NOMO-1 treated with DMSO at 0.1 percent for 48 hours (cell line): ENCODE data around the gene TBC1D13.
"Not testable (repeated sequence)": the region's sequence is repeated elsewhere in the genome, so short reads cannot be mapped to it uniquely, and the experiment has no call there.

ENCODE experiments used
- DNase-seq: peaks from one replicate; lab custom pipeline; 2025; ENCODE audit not compliant: unreplicated experiment; lab: John Stamatoyannopoulos, UW

Gene TBC1D13

GRCh38 chr9:128843171-128843570 is 56.1 kb downstream of the TBC1D13 start:
- DNase-seq: not testable (repeated sequence)

DNA sequence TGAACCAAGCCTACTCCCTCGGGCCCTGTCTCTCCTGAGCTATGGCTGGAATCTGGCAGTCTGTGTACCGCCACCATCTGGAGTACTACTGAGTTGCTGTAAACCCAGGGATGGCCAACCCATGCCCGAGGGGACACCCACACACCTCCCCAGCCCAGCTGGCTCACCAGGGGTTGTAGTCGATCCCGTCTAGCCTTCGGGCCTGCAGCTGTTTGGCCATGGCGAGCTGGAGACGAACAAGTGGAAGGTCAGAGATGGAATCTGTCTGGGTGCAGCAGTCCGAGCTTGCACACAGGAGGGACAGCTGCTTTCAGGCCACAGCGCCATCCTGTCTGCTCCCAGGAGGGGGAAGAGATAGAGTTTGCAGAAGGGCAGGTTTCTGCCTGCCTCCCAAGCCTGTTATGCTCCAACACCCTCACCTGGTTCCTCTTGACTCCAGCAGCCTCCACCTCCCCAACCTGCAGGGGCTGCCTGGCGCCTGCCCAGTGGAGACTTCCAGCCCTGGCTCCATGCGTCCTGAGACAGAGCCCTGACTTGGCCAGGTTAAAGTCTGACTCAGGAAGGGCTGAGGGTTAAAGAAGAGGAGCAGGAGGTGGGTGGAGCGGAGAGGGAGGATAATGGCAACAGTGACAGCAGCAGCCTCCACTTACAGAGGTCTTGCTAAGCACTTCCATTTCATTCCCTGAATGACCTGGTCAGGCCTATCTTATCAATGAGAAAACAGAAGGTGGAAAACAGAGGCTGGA is 58.3 kb downstream of the TBC1D13 start:
- DNase-seq: no peak

DNA sequence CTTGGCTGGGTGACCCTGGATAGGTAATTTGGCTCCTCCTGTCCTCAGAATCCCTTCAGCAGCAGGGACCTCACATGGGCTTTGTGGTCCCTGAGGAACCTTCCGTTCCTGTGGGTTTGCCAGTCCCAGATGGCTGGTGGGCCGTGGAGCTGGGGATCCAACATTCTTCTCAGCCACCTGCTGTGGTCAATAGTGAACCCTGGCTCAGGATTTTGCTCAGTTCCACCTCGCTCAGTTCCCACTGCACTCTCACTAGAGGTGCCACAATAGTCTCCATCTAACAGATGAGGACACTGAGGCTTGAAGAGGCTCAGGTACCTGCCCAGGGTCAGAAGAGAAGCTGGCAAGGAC is 59.6 kb downstream of the TBC1D13 start:
- DNase-seq: no peak

DNA sequence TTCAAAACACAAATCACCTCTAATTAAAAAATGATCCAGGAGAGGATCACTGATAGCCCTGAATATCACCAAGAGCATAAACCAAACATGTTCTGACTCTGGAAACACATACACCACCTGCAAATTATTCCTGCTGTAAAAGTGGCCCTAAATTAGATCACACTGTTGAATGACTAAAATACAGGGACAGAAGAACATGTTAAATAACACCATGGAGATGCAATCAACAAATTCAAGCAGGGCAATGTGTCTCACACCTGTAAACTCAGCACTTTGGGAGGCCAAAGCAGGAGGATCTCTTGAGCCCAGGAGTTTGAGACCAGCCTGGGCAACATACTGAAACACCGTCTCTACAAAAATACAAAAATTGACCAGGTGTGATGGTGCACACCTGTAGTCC is 60.8 kb downstream of the TBC1D13 start:
- DNase-seq: no peak

DNA sequence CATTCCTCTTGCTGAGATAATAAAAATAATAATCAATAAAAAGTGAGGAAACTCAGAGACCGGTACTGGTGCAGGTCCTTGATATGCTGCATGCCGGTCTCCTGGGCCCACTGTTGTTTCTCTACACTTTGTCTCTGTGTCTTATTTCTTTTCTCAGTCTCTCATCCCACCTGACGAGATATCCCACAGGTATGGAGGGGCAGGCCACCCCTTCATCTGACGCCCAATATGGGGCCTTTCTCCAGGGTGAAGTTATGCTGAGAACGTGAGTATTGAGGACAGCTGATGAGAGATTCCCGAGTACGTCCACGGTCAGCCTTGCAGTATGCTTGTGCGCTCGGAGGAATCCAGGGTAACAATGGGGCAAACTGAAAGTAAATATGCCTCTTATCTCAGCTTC is 64.0 kb downstream of the TBC1D13 start:
- not testable (repeated sequence) for DNase-seq

DNA sequence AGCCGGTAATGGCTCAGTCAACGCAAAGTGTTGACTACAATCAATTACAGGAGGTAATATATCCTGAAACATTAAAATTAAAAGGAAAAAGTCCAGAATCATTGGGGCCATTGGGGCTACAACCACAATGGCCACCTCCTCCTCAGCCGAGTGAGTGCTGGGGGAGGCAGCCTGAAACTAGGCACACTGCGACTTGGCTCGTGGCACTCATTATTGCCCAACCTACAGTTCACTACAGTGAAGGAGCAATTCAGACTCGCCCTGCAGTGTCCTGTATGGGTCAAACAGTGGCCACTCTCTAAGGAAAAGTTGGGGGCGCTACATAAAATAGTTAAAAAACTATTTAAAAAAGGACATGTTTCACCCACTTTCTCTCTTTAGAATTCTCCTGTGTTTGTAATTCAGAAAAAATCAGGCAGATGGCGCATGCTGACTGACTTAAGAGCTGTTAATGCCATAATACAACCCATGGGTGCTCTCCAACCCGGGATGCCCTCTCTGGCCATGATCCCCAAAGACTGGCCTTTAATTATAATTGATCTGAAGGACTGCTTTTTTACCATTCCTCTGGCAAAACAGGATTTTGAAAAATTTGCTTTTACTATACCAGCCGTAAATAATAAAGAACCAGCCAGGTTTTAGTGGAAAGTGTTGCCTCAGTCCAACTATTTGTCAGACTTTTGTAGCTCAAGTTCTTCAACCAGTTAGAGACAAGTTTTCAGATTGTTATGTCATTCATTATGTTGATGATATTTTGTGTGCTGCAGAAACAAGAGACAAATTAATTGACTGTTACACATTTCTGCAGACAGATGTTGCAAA is 64.9 kb downstream of the TBC1D13 start:
- DNase-seq: peak; percentile 43

- DNase-seq: not testable (repeated sequence)
These were observed 65.6 kb downstream of the TBC1D13 start for GRCh38 chr9:128852646-128853045.

GRCh38 chr9:128854454-128854853 is 67.4 kb downstream of the TBC1D13 start:
- not testable (repeated sequence) for DNase-seq

DNA sequence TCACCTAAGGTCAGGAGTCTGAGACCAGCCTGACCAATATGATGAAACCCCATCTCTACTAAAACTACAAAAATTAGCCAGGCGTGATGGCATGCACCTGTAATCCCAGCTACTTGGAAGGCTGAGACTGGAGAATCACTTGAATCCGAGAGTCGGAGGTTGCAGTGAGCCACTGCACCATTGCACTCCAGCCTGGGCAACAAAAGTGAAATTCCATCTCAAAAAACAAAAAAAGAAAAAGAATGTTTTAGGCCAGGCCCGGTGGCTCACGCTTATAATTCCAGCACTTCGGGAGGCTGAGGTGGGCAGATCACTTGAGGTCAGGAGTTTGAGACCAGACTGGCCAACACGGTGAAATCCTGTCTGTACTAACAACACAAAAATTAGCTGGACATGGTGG is 71.4 kb downstream of the TBC1D13 start:
- DNase-seq: not testable (repeated sequence)
